ENCODE results near the gene E2F4. TPM values are rescaled to one million over a fixed set of nuclear protein-coding genes. Genes with fewer than 3 reads are reported as not detected.

The E2F4 gene
- total and polyA plus RNA-seq, 8 donors = 14.8 to 61.3 (median 22.8) TPM

DNA sequence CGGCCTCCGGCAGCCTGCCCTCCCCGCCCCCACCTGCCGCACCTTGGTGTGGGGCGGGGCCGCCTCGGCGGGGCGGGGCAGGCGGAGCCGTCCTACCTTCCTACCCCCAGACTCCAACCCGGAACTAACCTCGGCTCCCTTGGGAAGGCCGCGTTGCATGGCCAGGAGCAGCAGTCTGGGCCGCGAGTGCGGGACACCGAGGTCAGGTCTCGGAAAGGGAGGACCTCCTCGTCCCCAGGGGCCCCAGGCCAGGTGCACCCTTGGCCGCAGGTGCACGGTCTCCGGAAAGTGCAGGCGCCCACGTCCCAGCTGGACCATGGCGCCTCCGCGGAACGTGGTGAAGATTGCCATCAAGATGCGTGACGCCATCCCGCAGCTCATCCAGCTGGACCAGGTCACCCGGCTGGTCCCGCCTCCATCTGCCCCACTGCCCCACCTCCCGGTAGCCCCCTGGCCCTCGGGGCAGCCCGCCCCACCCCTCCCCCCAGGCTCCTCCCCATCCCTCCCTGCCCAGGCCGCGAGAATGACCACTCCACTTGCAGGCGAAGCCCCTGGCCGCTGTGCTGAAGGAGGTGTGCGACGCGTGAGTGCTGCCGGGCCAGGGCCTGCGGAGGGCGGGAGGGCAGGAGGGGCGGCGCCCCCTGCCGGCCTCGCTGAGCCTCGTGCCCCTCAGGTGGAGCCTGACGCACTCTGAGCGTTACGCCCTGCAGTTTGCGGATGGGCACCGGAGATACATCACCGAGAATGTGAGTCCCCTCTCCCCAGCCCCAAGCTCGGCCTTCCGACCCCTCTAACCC, 7.3 kb downstream of the E2F4 start, which contains the start of gene ELMO3:
Gene ELMO3 (plus strand): TSS at position 121 of the 797 bp plus-strand sequence. CDS start 196 bp downstream, at position 317.
- Histone ChIP-seq H3K27me3 (no peaks in the 10 kb centered on the region), H3K27ac (peak within 1 kb of the TSS; percentile 72 to 79 (median 74)), H3K4me3 (peak within 1 kb of the TSS; percentile 60 to 77 (median 66)), H3K9me3 (no peaks in the 10 kb centered on the region), H3K4me1 (no peaks in the 10 kb centered on the region), H3K36me3 (peaks cover 0 to 53% (median 19%) of the 10 kb centered on the region in 3 donors)
- DNase-seq (peak; percentile 72 to 91 (median 82)), FAIRE-seq (no peak), ATAC-seq (peak; percentile 87 to 92 (median 89))
- TF ChIP-seq, protein P1, sequence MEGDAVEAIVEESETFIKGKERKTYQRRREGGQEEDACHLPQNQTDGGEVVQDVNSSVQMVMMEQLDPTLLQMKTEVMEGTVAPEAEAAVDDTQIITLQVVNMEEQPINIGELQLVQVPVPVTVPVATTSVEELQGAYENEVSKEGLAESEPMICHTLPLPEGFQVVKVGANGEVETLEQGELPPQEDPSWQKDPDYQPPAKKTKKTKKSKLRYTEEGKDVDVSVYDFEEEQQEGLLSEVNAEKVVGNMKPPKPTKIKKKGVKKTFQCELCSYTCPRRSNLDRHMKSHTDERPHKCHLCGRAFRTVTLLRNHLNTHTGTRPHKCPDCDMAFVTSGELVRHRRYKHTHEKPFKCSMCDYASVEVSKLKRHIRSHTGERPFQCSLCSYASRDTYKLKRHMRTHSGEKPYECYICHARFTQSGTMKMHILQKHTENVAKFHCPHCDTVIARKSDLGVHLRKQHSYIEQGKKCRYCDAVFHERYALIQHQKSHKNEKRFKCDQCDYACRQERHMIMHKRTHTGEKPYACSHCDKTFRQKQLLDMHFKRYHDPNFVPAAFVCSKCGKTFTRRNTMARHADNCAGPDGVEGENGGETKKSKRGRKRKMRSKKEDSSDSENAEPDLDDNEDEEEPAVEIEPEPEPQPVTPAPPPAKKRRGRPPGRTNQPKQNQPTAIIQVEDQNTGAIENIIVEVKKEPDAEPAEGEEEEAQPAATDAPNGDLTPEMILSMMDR (IDR thresholded peaks at IDR 0.05) = peak; percentile 40 to 59 (median 52)
- intact Hi-C loops (cut with DNase I) = no loop called here
- WGBS, 2 donors = 11 to 13% methylated on average over 57 to 61 of the region's 61 CpGs

DNA sequence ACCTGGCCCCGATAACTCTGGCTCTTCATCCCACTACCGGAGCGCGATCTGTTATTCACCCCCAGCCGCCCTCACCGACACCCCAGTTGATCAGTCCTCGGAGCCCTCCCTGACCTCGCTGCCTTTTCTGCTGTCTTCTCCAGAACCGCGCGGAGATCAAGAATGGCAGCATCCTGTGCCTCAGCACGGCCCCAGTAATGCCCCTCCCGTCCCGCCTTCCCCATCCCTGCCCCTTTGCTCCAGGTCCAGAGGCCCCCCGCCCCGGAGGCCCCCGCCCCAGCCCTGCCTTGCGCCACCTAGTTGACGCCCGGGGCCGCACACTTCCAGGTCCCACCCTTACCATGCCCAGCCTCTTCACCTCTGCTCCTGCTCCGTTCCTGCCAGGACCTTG, 7.8 kb downstream of the E2F4 start:
- WGBS, 2 donors = 9 to 12% methylated on average over 22 of the region's 22 CpGs
- peak in 2 of 6 donors; percentile 63 to 75 for DNase-seq
- H3K36me3 ChIP-seq = peaks cover 0 to 50% (median 18%) of the 10 kb centered on the region in 3 donors
- H3K27me3 ChIP-seq = no peaks in the 10 kb centered on the region
- H3K27ac ChIP-seq = peak overlapping the region in 1 of 4 donors; percentile 72
- intact Hi-C loops (cut with DNase I) = no loop called here
- no peaks in the 10 kb centered on the region for H3K4me1 ChIP-seq
- FAIRE-seq = no peak
- TF ChIP-seq, protein P1 (IDR thresholded peaks at IDR 0.05) = no peak
- ATAC-seq = peak; percentile 30 to 51 (median 43)
- no peaks in the 10 kb centered on the region for H3K9me3 ChIP-seq
- peak overlapping the region; percentile 60 to 77 (median 66) for H3K4me3 ChIP-seq

DNA sequence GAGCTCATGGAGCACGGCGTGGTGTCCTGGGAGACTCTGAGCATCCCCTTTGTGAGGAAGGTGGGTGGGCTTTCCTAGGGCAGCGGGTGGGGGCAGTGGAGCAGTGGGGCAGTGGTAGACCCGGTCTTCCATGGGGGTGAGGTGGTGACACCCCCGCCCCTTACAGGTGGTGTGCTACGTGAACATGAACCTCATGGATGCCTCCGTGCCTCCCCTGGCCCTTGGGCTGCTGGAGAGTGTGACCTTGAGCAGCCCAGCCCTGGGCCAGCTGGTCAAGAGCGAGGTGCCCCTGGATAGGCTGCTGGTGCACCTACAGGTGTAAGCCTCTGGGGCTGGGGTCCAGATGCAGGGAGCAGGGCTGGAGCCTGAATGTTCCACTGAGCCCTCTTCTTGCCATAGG, 8.5 kb downstream of the E2F4 start:
- FAIRE-seq (no peak), DNase-seq (peak in 2 of 6 donors; percentile 39 to 73)
- TF ChIP-seq, protein P1 (IDR thresholded peaks at IDR 0.05) = no peak

DNA sequence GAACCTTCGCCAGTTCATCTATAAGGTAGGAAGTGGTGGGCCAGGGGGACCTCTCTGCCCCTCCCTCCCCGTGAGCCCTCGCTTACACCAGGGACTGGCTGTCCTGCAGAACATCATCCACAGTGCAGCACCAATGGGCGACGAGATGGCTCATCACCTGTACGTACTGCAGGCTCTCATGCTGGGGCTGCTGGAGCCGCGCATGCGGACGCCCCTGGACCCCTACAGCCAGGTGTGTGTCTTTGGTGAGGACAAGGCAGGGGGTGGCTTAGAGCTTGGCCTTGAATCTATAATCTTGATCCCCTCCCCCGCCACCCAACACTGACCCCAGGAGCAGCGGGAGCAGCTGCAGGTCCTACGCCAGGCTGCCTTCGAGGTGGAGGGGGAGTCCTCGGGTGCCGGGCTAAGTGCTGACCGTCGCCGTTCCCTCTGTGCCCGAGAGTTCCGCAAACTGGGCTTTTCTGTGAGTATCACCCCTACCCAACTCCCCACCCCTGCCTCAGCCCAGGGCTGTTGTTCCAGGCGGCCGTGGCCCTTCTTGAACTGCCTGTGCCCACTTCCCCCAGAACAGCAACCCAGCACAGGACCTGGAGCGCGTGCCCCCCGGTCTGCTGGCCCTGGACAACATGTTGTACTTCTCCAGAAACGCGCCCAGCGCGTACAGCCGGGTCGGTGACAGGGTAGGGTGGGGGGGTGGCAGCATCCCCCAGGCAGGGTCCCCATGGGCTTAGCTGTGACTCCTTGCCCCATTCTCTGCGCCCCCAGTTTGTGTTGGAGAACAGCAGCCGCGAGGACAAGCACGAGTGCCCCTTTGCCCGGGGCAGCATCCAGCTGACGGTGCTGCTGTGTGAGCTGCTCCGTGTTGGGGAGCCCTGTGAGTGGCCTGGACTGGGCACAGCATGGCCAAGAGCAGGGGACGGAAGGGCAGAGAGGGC, 9.7 kb downstream of the E2F4 start:
- no peak for ATAC-seq
- DNase-seq = peak in 1 of 6 donors; percentile 41
- intact Hi-C loops (cut with DNase I) = no loop called here
- H3K27ac ChIP-seq = no peak overlapping the region
- no peak overlapping the region for H3K4me3 ChIP-seq
- H3K4me1 ChIP-seq = no peaks in the 10 kb centered on the region
- no peaks in the 10 kb centered on the region for H3K9me3 ChIP-seq
- 91 to 93% methylated on average over 40 of the region's 40 CpGs for WGBS, 2 donors
- no peaks in the 10 kb centered on the region for H3K27me3 ChIP-seq
- peaks cover 0 to 39% (median 6%) of the 10 kb centered on the region in 3 donors for H3K36me3 ChIP-seq
- TF ChIP-seq, protein P1 (IDR thresholded peaks at IDR 0.05) = no peak
- no peak for FAIRE-seq

More for the DNA sequence above, 8.5 kb downstream of the E2F4 start:
- Histone ChIP-seq H3K27ac (no peak overlapping the region), H3K4me3 (peak overlapping the region in 1 of 4 donors; percentile 69), H3K9me3 (no peaks in the 10 kb centered on the region), H3K4me1 (no peaks in the 10 kb centered on the region), H3K27me3 (no peaks in the 10 kb centered on the region), H3K36me3 (peaks cover 0 to 49% (median 11%) of the 10 kb centered on the region in 3 donors)
- intact Hi-C loops (cut with DNase I) = no loop called here
- ATAC-seq = no peak
- 82 to 95% methylated on average over 7 to 8 of the region's 8 CpGs for WGBS, 2 donors

All from pancreas (tissue), 10 donors.